Ureter (tissue), 1 donor: Measurements from ENCODE around the gene MOV10. TPM values are rescaled to one million over a fixed set of nuclear protein-coding genes. Genes with fewer than 3 reads are reported as not detected.

ENCODE experiments used
- DNase-seq: peaks from one replicate; pipeline ENCODE4 v3.0.0-alpha.2; 2020; ENCODE audit warnings: low spot score
- total RNA-seq: library from RNA; stranded (reverse); gene quantifications from one replicate; pipeline ENCODE4 v1.2.4, GENCODE V29; 2023
- donor health status: DM: yes; HTN: yes; CAD: no.

Gene MOV10
- total RNA-seq, 1 donor from 2014 or later: 92.3 TPM

DNA sequence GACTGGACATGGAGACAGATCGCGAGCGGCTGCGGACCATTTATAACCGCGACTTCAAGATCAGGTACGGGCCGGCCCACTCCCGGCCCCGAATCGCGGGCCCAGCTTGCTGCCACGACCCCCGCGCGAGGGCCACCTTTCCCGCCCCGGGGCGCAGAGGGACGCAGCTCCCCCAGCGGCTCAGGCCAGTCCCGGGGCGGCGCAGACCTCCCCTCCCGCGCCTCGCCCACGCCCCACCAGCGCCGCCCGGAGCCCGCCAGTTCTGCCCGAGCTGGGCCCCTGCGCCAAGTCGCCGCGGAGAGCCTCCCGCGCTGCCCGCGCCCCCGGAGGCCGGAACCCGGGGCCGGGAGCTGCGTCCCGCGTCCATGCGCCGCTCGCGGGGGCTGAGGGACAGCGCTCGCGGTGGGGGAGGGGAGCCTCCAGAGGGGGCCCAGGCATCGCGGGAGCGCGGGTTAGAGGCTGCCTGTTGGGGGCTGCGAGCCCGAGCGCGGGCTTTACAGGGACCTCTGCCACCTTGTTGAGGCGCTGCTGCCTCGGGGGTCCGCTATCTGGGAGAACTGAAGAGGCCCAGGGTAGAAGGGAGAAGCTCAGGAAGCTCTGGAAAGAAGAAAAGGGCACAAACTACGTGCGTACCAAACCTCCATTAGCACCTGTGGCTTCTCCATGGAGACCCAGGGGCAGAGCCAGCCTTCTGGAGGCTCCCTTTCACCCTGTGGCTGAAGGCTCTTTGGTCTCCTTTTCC, 698 bp downstream of the MOV10 start:
- DNase-seq: no peak

DNA sequence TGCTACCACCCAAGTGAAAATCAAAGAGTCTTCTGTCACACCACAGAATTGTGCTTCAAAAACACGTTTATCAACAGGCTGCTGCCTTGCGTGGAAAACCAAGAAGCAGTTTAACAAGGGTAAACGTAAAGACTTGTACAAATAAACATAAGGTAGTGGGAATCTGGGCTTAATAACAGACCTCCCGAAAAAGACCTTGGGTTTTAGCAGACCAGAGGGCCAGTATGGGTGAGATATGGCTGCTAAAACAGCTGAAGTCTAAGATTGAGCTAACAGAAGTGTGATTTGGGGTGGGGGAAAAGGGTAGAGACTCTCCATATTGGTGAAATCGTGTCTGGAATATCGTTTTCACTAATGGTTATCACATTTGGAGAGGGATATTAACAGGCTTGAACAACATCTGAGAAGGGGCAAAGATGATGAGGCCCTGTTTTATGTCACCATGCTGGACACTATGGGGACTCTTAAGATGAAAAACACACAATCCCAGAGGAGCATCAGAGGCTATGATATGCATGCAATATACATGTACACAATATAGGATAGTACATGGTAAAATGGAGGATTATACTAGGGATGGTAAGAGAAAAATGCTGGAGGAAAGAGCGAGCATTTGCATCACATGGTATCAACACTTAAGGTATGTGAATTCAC, 1.4 kb downstream of the MOV10 start:
- no peak for DNase-seq

DNA sequence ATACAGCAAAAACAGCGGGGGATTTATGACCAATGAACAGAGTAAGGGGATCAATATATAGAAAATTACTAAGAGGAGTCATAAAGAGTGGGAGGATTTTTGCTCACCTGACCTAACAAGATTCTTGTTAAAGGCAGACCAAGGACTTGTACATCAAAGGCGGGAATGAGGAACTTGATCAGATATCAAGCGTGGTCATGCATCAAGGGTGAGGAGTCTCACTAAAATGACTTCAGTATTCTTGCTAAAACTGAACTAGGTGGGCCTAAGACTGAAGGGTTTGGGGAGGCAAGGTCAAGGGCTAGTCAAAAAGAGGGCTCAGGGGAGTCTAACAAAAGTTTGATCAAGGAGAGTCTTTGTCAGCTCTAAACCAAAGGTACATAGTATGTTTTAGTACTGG, 2.1 kb downstream of the MOV10 start:
- DNase-seq: no peak

DNA sequence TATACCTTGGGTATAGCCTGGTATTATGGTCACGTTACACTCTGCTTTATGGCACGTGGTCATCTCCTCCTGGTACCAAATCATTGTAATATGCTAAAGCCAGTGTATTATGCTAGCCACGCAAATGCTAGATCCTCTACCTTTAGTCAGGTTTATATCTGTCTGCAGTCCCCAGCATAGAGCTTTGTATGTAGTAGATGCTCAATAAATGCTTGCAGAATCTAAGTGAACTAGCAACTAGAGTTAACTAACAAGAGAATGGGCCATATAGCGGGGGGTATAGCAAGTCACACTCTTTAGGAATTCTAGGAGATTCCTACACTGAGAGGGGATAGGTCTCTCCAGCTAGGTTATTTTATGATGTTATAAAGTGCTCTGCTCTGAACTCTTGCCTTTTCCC, 3.0 kb downstream of the MOV10 start:
- DNase-seq: no peak

DNA sequence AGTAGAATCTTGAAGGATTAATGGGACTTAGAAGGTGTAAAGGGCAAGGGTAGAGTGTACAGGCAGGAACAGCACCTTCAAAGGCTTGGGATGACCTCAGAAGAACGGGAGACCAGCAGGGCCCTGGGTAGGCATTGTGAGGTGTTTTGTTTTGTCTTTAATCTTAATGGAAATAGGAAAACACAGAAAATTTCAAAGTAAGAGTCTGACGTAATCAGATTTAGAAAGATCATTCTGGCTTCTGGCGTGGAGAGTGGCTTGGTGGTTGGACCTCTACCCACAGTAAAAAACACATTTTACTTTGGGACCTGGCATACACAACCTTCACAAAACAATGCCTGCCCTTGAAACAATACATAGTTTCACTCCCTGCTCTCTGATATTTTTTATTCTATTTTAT, 4.1 kb downstream of the MOV10 start:
- DNase-seq: no peak

DNA sequence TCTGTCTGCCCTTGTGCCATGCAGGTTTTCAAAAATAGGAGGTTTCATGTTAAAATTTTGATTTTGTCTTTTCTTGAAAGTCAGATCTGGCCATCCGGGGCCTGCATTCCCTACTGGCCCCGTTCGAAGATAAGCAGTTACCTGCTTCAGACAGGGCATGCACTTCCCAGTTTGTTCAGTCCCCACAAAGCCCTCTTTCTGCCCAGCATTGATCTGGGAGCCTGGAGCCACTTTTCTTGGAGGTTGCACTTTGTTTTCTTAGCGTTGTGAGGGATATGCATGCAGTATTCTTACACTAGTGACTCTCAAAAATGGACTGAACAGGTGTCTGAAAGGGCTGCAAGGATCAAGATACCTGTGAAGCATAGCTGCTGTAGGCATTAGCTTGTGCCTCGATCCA, 11.5 kb downstream of the MOV10 start:
- no peak for DNase-seq

DNA sequence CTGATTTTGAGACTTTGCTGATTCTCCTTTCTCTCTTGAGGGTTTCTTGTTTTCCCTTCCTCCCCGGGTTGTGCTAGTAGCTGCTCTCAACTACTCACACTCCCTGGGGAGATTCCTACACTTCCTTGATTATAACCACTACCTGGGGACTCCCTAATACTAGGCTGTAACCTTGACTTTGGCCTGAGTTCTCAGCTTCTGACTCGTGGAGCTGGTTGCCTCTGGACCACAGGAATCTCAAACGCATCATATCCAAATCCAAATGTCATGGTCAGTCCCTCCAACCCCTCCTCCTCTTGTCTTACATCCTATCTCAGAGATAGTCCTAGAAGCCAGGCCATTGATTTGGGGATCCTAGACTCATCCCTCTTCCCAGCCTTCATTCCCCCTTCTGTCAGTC, 12.0 kb downstream of the MOV10 start:
- no peak for DNase-seq

DNA sequence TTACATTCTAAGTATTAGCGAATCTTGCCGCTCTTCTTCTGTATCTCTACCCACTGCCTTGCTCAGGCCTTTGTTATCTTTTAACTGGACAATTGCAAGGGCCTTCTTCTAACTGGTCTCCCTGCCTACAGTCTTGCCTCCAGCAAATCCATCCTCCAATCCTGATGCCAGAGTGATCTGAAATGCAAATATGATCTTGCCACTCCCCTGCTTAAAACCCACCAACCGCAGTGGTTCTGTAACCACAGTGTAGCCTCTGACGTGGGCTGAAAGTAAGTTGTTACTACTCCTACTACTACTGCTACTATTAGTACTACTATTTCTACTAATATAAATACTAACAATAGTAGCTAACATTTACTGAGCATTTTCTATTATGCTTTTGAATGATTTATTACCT, 12.4 kb downstream of the MOV10 start:
- DNase-seq: no peak

DNA sequence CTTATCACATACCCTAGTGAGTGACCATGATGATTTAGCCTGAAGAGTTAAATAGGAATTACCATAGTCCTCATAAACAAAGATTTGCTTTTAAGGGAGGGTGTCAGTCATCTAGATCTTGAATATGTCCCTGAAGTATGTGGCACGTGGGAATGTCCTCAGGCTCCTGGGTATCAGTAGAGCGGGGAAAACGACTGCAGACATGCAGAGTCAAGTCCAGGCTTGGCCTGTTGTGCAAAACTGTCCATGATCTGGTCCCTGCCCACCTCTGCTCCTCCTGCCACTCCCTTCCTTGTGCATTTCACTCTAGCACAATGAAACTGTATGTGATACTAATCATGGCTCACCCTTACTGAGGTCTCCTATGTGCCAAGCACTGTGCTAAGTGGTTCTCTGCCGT, 12.9 kb downstream of the MOV10 start:
- DNase-seq: peak; percentile 81

DNA sequence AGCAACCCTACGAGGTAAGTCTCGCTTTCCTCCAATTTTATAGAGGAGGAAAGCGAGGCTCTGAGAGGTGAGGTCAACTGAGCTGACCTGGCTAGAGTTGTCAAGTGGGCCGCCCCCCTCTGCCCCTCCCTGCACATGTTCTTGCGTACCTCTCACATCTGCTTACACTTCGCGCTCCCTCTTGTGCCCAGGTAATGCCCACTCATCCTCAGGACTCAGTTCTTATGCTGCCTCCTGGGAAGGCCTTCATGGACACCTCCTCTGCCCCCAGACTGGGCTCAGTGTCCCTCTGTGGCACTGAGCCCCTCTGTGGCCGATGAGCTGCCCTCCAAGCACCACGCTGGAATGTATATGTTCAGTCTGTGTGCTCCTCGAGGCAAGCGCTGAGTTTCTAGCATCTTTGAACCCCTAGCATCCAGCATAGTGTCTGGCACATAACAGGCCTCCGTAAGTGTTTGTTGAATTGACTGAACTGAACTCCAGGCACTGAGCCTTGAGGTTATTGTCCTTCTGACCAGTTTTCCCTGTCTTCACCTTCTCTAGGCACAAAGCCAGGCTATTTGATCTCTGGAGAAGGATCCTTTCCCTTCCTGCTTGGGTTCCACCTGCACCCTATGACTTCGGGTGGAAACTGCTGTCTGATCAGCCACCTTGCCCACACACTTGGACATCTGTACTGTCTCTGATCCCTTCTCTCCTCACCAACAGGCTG, 13.5 kb downstream of the MOV10 start:
- DNase-seq: peak; percentile 40

DNA sequence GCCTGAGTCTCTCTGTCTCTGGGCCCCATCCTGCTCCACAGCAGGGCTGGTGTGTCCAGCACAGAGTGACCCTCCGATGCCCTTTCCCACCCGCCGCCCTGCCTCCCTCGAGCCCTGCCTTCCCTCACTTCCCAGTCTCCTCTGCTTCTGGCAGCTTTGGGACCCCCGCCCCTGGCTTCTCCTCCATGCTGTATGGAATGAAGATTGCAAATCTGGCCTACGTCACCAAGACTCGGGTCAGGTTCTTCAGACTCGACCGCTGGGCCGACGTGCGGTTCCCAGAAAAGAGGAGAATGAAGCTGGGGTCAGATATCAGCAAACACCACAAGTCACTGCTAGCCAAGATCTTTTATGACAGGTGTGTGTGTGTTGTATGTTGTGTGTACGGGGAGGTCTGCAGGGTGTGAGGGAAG, 14.3 kb downstream of the MOV10 start:
- no peak for DNase-seq

DNA sequence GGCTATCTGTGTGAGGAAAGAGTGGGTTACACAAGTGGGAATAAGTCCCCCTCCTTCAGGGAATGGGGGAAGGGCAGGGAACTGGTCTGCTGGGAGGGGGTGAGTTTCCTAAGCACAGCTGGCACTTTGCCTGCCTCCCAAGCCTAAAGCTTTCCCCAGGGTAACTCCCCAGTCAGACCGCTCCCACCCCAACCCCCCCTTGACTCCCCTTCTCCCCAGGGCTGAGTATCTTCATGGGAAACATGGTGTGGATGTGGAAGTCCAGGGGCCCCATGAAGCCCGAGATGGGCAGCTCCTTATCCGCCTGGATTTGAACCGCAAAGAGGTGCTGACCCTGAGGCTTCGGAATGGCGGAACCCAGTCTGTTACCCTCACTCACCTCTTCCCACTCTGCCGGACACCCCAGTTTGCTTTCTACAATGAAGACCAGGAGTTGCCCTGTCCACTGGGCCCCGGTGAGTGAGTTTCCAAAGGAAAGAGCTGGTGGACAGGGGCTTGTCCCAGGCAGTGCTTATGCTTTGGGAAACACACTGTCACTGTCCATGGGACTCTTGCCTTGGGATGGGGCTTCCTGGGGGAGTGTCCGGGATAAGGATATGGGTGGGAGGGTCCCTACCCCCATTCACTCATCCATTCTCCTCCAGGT, 14.9 kb downstream of the MOV10 start:
- DNase-seq: peak; percentile 19

DNA sequence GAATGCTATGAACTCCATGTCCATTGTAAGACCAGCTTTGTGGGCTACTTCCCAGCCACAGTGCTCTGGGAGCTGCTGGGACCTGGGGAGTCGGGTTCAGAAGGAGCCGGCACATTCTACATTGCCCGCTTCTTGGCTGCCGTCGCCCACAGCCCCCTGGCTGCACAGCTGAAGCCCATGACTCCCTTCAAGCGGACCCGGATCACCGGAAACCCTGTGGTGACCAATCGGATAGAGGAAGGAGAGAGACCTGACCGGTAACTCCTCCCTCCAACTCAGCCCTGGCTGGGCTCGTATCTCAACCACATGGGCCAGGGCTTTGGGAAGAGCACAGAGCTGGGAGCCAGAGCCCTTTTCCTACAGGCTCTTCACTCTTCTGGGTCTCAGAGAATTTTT, 15.4 kb downstream of the MOV10 start:
- no peak for DNase-seq

DNA sequence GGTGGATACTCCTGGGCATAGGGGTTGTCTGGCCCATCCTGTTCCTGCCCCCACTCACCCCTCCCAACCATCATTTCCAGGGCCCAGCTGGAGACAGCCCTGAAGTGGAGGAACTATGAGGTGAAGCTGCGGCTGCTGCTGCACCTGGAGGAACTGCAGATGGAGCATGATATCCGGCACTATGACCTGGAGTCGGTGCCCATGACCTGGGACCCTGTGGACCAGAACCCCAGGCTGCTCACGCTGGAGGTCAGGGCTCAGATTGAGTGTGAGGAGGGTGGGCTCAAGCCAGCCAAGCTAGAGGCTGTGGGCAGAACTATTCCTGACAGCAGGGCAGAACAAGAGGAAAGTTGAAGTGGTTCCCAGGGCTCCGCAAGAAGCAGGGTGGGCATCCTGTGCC, 18.2 kb downstream of the MOV10 start:
- peak; percentile 28 for DNase-seq

DNA sequence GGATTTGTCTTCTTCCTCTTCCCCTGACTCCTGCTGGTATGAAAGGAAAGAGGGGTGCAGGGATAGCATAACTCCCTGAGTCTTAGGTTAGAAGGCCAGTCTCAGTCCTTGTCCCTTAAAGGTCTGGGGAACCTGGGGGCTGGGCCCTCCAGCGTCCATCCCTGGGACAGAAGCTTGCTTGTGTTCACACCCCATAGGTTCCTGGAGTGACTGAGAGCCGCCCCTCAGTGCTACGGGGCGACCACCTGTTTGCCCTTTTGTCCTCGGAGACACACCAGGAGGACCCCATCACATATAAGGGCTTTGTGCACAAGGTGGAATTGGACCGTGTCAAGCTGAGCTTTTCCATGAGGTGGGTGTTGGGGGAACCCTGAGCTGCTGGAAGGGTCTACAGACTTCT, 19.4 kb downstream of the MOV10 start:
- peak; percentile 22 for DNase-seq

DNA sequence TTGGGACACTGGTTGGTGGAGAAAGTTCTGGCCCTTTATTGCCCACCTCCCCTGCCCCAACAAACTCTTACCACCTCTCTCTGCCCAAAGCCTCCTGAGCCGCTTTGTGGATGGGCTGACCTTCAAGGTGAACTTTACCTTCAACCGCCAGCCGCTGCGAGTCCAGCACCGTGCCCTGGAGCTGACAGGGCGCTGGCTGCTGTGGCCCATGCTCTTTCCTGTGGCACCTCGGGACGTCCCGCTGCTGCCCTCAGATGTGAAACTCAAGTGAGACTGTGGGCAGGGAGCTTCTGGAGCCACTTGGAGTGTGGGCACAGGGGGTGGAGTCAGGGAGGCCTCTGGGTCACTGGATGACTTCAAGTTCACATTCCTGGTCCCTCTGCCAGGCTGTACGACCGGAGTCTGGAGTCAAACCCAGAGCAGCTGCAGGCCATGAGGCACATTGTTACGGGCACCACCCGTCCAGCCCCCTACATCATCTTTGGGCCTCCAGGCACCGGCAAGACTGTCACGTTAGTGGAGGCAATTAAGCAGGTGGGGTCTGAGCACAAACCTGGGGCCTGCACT, 20.0 kb downstream of the MOV10 start:
- DNase-seq: peak; percentile 35

DNA sequence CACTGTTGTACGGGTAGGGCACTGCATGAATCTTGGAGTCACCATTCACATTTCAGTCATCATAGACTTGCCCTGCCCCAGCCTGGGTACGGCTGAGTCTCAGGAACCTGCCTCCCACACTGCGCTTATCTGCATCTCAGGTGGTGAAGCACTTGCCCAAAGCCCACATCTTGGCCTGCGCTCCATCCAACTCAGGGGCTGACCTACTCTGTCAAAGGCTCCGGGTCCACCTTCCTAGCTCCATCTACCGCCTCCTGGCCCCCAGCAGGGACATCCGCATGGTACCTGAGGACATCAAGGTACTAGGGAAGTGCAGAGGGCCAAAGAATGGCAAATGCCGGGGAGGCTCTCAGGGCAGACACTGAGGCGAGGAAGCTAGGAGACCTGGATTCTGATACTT, 20.8 kb downstream of the MOV10 start:
- DNase-seq: peak; percentile 38

DNA sequence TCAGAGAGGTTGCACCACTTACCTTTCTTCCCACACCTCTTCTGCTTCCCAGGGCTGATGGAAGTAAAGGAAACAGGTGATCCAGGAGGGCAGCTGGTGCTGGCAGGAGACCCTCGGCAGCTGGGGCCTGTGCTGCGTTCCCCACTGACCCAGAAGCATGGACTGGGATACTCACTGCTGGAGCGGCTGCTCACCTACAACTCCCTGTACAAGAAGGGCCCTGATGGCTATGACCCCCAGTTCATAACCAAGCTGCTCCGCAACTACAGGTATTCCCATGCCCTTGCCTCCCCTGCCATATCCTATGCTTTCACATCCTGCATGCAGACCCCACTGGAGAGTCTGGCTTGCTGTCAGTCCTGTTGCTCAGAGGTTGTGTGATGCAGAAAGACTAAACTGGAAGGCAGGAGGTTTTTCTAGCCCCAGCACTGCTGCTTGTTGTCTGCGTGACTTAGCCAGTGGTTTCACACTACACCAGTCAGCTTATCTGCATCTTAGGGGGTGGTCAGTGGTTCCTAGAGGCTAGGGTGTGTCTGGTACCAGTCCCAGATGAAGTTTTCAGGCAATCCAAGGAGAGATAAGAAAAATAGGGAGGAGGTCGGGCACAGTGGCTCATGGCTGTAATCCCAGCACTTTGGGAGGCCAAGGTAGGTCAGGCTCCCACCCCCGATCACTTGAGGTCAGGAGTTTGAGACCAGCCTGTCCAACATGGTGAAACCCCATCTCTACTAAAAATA, 22.3 kb downstream of the MOV10 start:
- no peak for DNase-seq

DNA sequence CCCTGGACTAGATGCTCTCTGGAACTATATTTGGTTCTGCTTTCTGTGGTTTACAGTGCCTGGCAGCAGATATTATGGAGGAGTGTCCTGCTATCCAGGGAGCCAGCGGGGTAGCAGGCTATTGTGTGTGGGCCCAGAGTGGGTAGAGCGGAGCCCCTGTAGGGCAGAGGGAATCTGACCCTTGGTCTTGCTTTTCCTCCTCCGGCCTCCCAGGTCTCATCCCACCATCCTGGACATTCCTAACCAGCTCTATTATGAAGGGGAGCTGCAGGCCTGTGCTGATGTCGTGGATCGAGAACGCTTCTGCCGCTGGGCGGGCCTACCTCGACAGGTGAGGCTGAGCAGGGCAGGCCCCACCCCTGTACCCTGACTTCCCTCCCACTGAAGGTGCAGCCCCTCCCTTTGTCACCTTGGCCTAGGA, 23.3 kb downstream of the MOV10 start:
- no peak for DNase-seq

DNA sequence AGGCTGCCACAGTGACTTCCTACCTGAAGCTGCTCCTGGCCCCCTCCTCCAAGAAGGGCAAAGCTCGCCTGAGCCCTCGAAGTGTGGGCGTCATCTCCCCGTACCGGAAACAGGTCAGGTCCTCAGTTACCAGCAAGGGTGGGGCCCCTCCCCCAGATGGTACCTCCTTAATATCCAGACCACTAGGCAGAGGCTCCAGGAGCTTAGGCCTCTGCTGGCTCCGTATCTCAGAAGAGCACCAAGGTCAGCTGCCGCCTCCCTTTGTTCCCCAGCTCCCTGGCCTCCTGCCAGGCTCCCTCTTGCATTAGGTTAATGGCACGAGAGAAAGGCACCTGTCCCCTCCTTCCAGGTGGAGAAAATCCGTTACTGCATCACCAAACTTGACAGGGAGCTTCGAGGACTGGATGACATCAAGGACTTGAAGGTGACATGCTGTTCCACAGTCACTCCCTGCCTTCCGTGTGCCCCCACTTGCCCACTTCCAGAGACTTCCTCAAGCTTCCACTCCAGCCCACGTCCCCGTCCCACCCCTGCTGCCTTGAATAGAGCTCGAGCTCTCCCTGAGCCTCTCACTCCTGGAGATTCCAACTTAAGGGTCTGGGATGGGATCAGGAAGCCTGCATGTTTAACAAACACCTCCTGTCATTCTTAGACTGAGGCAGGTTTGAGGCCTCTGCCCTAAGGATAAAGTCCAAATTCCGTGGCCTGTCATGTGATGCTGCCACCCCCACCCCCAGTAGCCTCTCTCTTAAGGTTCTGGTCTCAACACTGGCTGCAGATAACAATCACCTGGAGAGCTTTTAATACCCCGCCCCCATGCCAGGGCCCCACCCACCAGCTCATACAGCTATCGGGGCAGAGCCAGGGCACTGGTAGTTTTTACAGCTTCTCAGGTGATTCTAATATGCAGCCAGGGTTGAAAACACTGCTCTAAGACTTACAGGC, 24.2 kb downstream of the MOV10 start:
- no peak for DNase-seq
